PC-9 (cell line): ENCODE measurements around the gene GATB. TPM values are rescaled to one million over a fixed set of nuclear protein-coding genes. Genes with fewer than 3 reads are reported as not detected.

Experiments
- BruUV-seq: library from RNA; stranded (reverse); fragments of 400-500 nt; replicated peaks from 2 replicates; lab custom pipeline; 2021; lab: Mats Ljungman, UMichigan
- CTCF ChIA-PET: fragments of 300-600 bp; sonication (Branson Sonifier 250); formaldehyde crosslinking; loops from one replicate; lab custom pipeline; 2022; ENCODE audit warnings: antibody characterized with exemption; lab: Charles Lee
- POLR2A ChIA-PET: fragments of 300-600 bp; sonication (Branson Sonifier 250); formaldehyde crosslinking; loops from one replicate; lab custom pipeline; 2022; ENCODE audit warnings: antibody characterized with exemption; ENCODE audit not compliant: unreplicated experiment; lab: Charles Lee
- DNase-seq, 2 experiments: peaks; one replicate each; pipeline versions ENCODE4 v3.0.0 to v3.0.0-alpha.2; 2015 to 2022; ENCODE audit warnings: mixed read lengths in 1 of 2
- H2AFZ ChIP-seq: fragments of 200-600 bp; sonication (generic); 2 replicates; pipeline ENCODE4 v1.8.1; 2017; ENCODE audit warnings: antibody characterized with exemption
- H3F3A ChIP-seq: fragments of 200-600 bp; sonication (generic); 2 replicates; pipeline ENCODE4 v1.8.1; 2017; ENCODE audit warnings: antibody characterized with exemption, mild to moderate bottlenecking, low read depth; ENCODE audit not compliant: insufficient read depth
- H3K27ac ChIP-seq: fragments of 200-600 bp; sonication (generic); 2 replicates; pipeline ENCODE4 v1.6.1; 2016; ENCODE audit warnings: mixed run types
- H3K27me3 ChIP-seq: fragments of 200-600 bp; sonication (generic); 2 replicates; pipeline ENCODE4 v1.6.1; 2016; ENCODE audit warnings: low read depth, mixed run types; ENCODE audit not compliant: insufficient read depth
- H3K36me3 ChIP-seq: fragments of 200-600 bp; sonication (generic); 2 replicates; pipeline ENCODE4 v1.6.1; 2016; ENCODE audit warnings: low read depth, mixed run types
- H3K4me1 ChIP-seq: fragments of 200-600 bp; sonication (generic); replicated peaks from 2 replicates; pipeline ENCODE4 v1.6.1; 2016; ENCODE audit warnings: mixed run types; ENCODE audit not compliant: insufficient read depth
- H3K4me2 ChIP-seq: fragments of 200-600 bp; sonication (generic); 2 replicates; pipeline ENCODE4 v1.6.1; 2017; ENCODE audit warnings: mixed run types
- H3K4me3 ChIP-seq: fragments of 200-600 bp; sonication (generic); 2 replicates; pipeline ENCODE4 v1.6.1; 2016; ENCODE audit warnings: mixed run types
- H3K79me2 ChIP-seq: fragments of 200-600 bp; sonication (generic); 2 replicates; pipeline ENCODE4 v1.6.1; 2017; ENCODE audit warnings: low read depth, mixed run types
- H3K9me2 ChIP-seq: fragments of 200-600 bp; sonication (generic); 2 replicates; pipeline ENCODE4 v1.8.1; 2017; ENCODE audit warnings: mild to moderate bottlenecking; ENCODE audit not compliant: insufficient read depth
- H3K9me3 ChIP-seq: fragments of 200-600 bp; sonication (generic); 2 replicates; pipeline ENCODE4 v1.8.1; 2016; ENCODE audit warnings: low read depth; ENCODE audit not compliant: insufficient read depth
- H4K20me1 ChIP-seq: fragments of 200-600 bp; sonication (generic); 2 replicates; pipeline ENCODE4 v1.8.1; 2017; ENCODE audit not compliant: insufficient read depth
- CTCF ChIP-seq: fragments of 200-600 bp; sonication (generic); conservative IDR thresholded peaks from 2 replicates; pipeline ENCODE4 v1.6.1; 2017; ENCODE audit warnings: mixed run types, antibody characterized with exemption, mild to moderate bottlenecking, moderate library complexity
- EZH2 ChIP-seq: fragments of 200-600 bp; sonication (generic); IDR thresholded peaks from 2 replicates; pipeline ENCODE4 v1.8.0; 2017; ENCODE audit warnings: antibody characterized with exemption, low read depth
- intact Hi-C: fragments of 100-400 bp; cut with micrococcal nuclease; formaldehyde crosslinking; loops from one replicate; pipeline ENCODE4 v1.10.0; 2022; ENCODE audit not compliant: unreplicated experiment
- total RNA-seq: library from RNA; stranded (reverse); gene quantifications from 2 replicates; pipeline ENCODE4 v1.2.3, GENCODE V29; 2021

The GATB gene
- total RNA-seq, 1 experiment from 2014 or later = 24.2 TPM

GRCh38 chr4:151782296-151782695, 21.5 kb upstream of the GATB start:
- Histone ChIP-seq H3K4me1 (no peaks in the 10 kb centered on the region), H3K4me2 (no peak overlapping the region), H3K79me2 (no peaks in the 10 kb centered on the region), H3K4me3 (no peak overlapping the region), H3K9me3 (no peaks in the 10 kb centered on the region), H3F3A (no peaks in the 10 kb centered on the region), H4K20me1 (no peaks in the 10 kb centered on the region), H3K27ac (no peak overlapping the region), H3K27me3 (no peaks in the 10 kb centered on the region), H2AFZ (no peak overlapping the region), H3K36me3 (no peaks in the 10 kb centered on the region), H3K9me2 (no peaks in the 10 kb centered on the region)
- intact Hi-C loops = no loop called here
- ChIA-PET POLR2A (no interaction called here), CTCF (no interaction called here)
- no TSS peak for BruUV-seq
- TF ChIP-seq EZH2 = no peak
- no peak for TF ChIP-seq CTCF
- no peak for DNase-seq

- Histone ChIP-seq H3K9me3 (no peaks in the 10 kb centered on the region), H4K20me1 (no peaks in the 10 kb centered on the region), H3K27me3 (no peaks in the 10 kb centered on the region), H3K79me2 (no peaks in the 10 kb centered on the region), H3K4me2 (no peak overlapping the region), H3K4me3 (no peak overlapping the region), H3K9me2 (no peaks in the 10 kb centered on the region), H3K36me3 (no peaks in the 10 kb centered on the region), H3K4me1 (no peaks in the 10 kb centered on the region), H3F3A (no peaks in the 10 kb centered on the region), H2AFZ (no peak overlapping the region), H3K27ac (no peak overlapping the region)
- no TSS peak for BruUV-seq
- no peak for TF ChIP-seq EZH2
- no peak for TF ChIP-seq CTCF
- no peak for DNase-seq
- ChIA-PET CTCF (no interaction called here), POLR2A (no interaction called here)
- intact Hi-C loops = no loop called here
These were observed 20.2 kb upstream of the GATB start for GRCh38 chr4:151781026-151781425.

- no peaks in the 10 kb centered on the region for H3F3A ChIP-seq
- no peaks in the 10 kb centered on the region for H3K79me2 ChIP-seq
- no TSS peak for BruUV-seq
- no peak overlapping the region for H3K4me2 ChIP-seq
- no peaks in the 10 kb centered on the region for H4K20me1 ChIP-seq
- H3K4me1 ChIP-seq = no peaks in the 10 kb centered on the region
- H3K9me2 ChIP-seq = no peaks in the 10 kb centered on the region
- no peak for DNase-seq
- CTCF ChIA-PET = no interaction called here
- no peak overlapping the region for H3K4me3 ChIP-seq
- H3K27ac ChIP-seq = no peak overlapping the region
- H2AFZ ChIP-seq = no peak overlapping the region
- TF ChIP-seq CTCF (no peak), EZH2 (no peak)
- H3K9me3 ChIP-seq = no peaks in the 10 kb centered on the region; the same call in 1 of the 2 replicates
- POLR2A ChIA-PET = interaction anchor here (0.7 kb wide), 1 partner anchor 217 kb away, joined by 3 read pairs; no protein-coding TSS in a partner anchor
- H3K36me3 ChIP-seq = no peaks in the 10 kb centered on the region
- no peaks in the 10 kb centered on the region for H3K27me3 ChIP-seq
- intact Hi-C loops = no loop called here
These were observed 16.7 kb upstream of the GATB start for GRCh38 chr4:151777471-151777870.
